Measurements from ENCODE around the gene DUSP5. TPM values are rescaled to one million over a fixed set of nuclear protein-coding genes. Genes with fewer than 3 reads are reported as not detected.
A peak's percentile ranks its signal among the peaks of the same experiment; 100 is the strongest.

DUSP5 gene
- total RNA-seq, 1 donor from 2014 or later: 141 TPM

GRCh38 chr10:110553905-110554304 is 56.2 kb downstream of the DUSP5 start:
- Mint-ChIP-seq H3K4me1 (ENCODE audit: low read depth) (peaks cover 5% of the 10 kb centered on the region), H3K36me3 (ENCODE audit: low read depth) (peaks cover 1% of the 10 kb centered on the region), H3K4me3 (no peak overlapping the region), H3K9me3 (no peaks in the 10 kb centered on the region), H3K27ac (no peak overlapping the region), H3K27me3 (ENCODE audit: insufficient read depth) (peaks cover 46% of the 10 kb centered on the region)
- intact Hi-C loops (cut with micrococcal nuclease): no loop called here
- no peak for DNase-seq (ENCODE audit: low spot score)

DNA sequence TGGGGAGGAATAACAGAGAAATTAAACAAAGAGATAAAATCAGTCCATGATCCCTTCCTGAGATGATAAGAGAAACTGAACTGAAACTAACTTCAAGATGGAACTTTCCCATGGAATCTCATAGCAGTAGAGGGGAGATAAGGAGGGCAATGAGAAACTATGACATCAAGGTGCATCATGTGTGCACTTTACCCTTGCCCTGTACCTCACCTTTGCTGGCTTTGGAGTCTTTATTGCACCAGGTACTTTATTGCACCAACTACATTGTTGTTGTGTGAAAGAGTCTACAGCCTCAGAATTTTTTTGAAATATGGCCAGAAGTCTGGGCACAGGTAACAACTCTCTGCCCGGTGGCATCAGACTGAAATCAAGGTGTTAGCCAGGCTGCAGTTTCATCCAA is 58.6 kb downstream of the DUSP5 start:
- Mint-ChIP-seq H3K4me1 (ENCODE audit: low read depth) (peaks cover 5% of the 10 kb centered on the region), H3K9me3 (no peaks in the 10 kb centered on the region), H3K27ac (no peak overlapping the region), H3K27me3 (ENCODE audit: insufficient read depth) (peaks cover 46% of the 10 kb centered on the region), H3K36me3 (ENCODE audit: low read depth) (peaks cover 1% of the 10 kb centered on the region), H3K4me3 (no peak overlapping the region)
- intact Hi-C loops (cut with micrococcal nuclease): loop anchor here (1.0 to 2.0 kb wide), 2 partner anchors 16 to 45 kb away; no protein-coding TSS in a partner anchor
- DNase-seq (ENCODE audit: low spot score): no peak

DNA sequence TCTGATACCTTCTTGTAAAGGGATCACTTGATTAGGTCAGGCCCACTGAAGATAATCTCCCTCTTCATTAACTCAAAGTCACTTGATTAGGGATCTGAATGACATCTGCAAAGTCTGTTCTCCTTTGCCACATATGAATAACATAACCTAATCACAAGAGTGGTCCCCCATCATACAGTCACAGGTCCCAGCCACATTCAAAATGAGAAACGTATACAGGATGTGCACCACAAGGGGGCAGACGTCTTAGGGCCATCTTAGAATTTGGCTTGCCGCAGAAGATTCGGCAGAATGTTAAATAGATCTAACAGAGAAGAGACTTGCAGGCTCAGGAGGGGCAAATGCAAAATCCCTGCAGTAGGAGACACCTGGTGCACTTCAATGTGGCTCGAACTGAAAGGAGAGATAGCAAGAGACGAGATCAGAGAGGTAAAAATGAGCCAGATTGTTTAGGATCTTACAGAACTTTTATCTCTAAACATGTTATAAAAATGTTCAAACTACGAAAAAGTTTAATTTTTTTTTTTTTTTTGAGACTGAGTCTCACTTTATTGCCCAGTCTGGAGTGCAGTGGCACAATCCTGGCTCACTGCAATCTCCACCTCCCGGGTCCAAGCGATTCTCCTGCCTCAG is 59.4 kb downstream of the DUSP5 start:
- peak; percentile 26 for DNase-seq (ENCODE audit: low spot score)
- no peaks in the 10 kb centered on the region for H3K9me3 Mint-ChIP-seq
- H3K27me3 Mint-ChIP-seq (ENCODE audit: insufficient read depth): peaks cover 47% of the 10 kb centered on the region
- H3K36me3 Mint-ChIP-seq (ENCODE audit: low read depth): peaks cover 1% of the 10 kb centered on the region
- intact Hi-C loops (cut with micrococcal nuclease): loop anchor here (1.0 to 2.0 kb wide), 3 partner anchors 10 to 44 kb away; partner anchors contain the start of gene SMC3
- H3K27ac Mint-ChIP-seq: no peak overlapping the region
- peaks cover 5% of the 10 kb centered on the region for H3K4me1 Mint-ChIP-seq (ENCODE audit: low read depth)
- no peak overlapping the region for H3K4me3 Mint-ChIP-seq

- Mint-ChIP-seq H3K9me3 (no peaks in the 10 kb centered on the region), H3K4me1 (ENCODE audit: low read depth) (peaks cover 5% of the 10 kb centered on the region), H3K27me3 (ENCODE audit: insufficient read depth) (peaks cover 45% of the 10 kb centered on the region), H3K4me3 (no peak overlapping the region), H3K27ac (no peak overlapping the region), H3K36me3 (ENCODE audit: low read depth) (peaks cover 1% of the 10 kb centered on the region)
- intact Hi-C loops (cut with micrococcal nuclease): no loop called here
- DNase-seq (ENCODE audit: low spot score): no peak
These were observed 60.3 kb downstream of the DUSP5 start for GRCh38 chr10:110558041-110558440.

GRCh38 chr10:110560012-110560411 is 62.3 kb downstream of the DUSP5 start:
- intact Hi-C loops (cut with micrococcal nuclease): no loop called here
- no peak for DNase-seq (ENCODE audit: low spot score)

More at GRCh38 chr10:110560012-110560411, 62.3 kb downstream of the DUSP5 start:
- Mint-ChIP-seq H3K36me3 (ENCODE audit: low read depth) (peaks cover 1% of the 10 kb centered on the region), H3K4me3 (no peak overlapping the region), H3K27me3 (ENCODE audit: insufficient read depth) (peaks cover 51% of the 10 kb centered on the region), H3K4me1 (ENCODE audit: low read depth) (peaks cover 5% of the 10 kb centered on the region), H3K9me3 (no peaks in the 10 kb centered on the region), H3K27ac (no peak overlapping the region)

Other genes starting within 250 kb of the DUSP5 start
- 47.8 and 48.0 TPM in 2 replicates for gene SMNDC1, start 193.0 kb upstream of the DUSP5 start, total RNA-seq
- 74.5 and 77.9 TPM in 2 replicates for gene SMC3, start 69.8 kb downstream of the DUSP5 start, total RNA-seq
- gene RBM20, start 146.4 kb downstream of the DUSP5 start, total RNA-seq: not detected in 2 replicates

Measured in activated T-helper 1 cell treated with anti-CD3 and anti-CD28 coated beads, Interleukin-12 subunit alpha, Interleukin-12 subunit beta, Interleukin-2, Interleukin-4 antibody, amounts not matched to agents 30 ng/mL and 10 ng/mL and 1 ng/mL, durations not matched to agents 14 hours and 24 hours and 36 hours (primary cell).